ENCODE data around the gene HES7. TPM values are rescaled to one million over a fixed set of nuclear protein-coding genes. Genes with fewer than 3 reads are reported as not detected.
A peak's percentile ranks its signal among the peaks of the same experiment; 100 is the strongest.

HES7 gene
- total RNA-seq, 1 donor from 2014 or later = 0.13 TPM

DNA sequence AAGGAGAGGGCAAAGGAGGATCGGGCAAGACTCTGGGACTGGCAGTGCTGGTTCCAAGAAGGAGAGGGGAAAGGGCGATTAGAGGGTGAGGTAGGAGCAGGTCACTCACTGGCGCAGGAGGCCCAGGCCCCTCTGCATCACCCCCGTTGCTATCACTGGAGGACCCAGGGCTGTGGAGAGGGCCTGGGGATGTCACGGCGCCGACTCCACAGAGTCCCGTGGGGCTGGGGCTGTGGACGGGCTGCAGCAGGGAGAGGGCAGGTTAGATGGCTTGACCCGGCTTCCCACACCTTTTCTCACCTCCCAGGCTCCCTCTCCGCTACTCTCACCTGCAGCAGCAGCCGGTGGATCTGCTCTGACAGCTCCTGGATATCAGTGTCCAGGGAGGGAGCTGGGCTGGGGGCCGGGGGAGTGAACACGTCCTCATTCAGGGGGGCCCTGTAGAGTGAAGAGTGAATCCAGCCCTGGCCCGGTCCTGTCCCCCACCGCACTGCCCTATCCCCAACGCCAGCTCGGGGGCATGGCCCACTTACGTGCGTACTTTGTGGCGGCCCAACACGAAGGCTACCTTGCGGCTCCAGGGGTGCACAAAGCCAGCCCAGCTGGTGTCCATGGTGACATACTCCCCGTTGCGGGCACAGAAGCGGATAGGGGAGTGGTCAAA is 23.4 kb upstream of the HES7 start:
- DNase-seq = peak; percentile 46
- intact Hi-C loops (cut with DNase I) = no loop called here
- no peak for ATAC-seq (ENCODE audit: poor library complexity)

DNA sequence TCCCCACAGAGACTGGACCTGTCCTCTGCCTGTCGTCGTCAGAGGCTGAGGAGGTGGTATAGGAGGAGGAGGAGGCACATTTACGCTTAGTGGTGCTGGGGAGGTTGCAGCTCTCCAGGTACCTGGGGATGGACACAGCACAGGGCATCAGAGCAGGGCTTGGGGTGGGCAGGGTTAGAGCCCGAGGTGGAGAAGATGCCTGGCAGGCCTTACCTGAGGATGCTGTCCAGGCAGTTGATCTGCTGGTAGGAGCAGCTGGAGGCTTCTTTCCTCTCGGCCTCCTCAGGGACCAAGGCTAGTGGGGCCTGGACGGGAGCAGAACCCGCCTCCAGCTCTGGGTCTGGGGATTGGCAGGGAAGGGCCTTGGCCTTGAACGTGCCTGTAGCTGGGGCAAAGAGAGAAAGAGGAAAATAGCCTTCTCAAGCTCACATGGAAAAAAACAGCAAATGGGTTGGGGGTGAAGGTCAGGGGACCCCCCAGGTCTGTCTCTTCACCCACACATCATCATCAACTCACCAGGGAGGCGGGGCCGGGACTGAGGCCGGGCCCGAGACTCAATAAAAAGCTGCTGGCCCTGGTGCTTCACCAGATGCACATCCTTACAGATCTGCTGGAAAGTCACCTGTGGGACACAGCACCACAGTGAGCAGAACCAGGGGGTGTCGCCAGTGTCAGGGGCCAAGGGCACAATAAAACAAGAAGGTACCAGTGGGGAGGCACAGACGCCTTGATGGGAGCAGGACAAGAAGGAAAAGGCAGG is 22.7 kb upstream of the HES7 start:
- intact Hi-C loops (cut with DNase I) = no loop called here
- ATAC-seq (ENCODE audit: poor library complexity) (no peak), DNase-seq (peak; percentile 29)

DNA sequence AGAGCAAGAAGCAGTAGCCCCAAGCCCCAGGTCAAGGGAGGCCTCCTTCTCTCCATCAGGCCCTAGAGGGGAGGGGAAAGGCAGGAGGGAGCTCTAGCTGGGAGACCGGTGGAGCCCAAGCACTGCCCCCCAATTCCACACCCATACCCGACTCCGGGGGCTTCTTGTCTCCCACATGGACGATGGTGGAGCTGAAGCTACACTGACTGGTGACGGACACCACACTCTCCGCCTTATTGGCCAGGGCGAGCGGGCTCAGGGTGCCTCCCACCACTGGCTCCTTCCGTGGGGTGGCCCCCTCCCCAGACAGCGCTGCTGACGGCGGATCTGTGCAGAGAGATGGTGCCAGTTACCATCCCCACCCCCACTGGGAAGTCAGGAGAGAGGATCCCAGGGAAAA is 21.9 kb upstream of the HES7 start:
- intact Hi-C loops (cut with DNase I) = no loop called here
- ATAC-seq (ENCODE audit: poor library complexity) = no peak

DNA sequence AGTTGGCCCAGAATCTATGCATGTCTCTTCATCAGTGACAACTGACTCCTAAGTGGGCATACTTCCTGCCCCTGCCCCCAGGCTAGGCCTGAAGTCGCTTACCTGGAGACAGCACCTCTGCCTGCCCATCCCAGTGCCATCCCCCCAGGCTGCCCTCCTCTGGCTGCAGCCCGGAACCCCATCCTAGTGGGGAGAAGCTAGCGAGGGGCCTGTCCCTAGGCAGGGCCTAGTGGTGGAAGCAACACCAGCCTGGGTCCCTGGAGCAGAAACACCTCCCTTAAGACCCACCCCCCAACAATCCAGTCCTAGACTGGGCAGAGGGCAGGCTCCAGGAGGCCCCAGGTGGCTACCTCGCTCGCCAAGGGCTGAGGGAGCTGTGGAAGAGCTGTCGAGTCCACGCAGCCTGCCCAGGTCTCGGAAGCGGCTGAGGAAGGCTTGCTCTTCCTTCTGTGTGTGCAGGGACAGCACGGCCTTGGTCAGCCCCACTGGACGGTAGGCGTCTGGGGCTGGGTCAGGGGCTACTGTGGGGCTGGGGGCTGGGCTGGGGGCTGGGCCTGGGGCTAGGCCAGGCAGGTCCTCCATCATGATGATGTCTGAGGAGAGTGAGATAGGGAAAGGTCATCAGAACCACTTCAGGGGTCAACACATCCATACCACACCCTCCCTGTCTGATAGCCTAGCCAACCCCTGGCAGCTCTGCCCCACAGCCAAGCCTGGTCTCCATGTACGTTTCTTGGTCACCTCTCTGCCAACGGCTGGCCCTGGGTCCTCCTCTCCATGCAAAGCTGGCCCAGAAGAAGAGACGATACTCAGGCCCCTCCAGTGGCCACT is 20.7 kb upstream of the HES7 start:
- DNase-seq (peak; percentile 34), ATAC-seq (ENCODE audit: poor library complexity) (no peak)
- intact Hi-C loops (cut with DNase I) = no loop called here

More for the DNA sequence above, 21.9 kb upstream of the HES7 start:
- DNase-seq = peak; percentile 46

DNA sequence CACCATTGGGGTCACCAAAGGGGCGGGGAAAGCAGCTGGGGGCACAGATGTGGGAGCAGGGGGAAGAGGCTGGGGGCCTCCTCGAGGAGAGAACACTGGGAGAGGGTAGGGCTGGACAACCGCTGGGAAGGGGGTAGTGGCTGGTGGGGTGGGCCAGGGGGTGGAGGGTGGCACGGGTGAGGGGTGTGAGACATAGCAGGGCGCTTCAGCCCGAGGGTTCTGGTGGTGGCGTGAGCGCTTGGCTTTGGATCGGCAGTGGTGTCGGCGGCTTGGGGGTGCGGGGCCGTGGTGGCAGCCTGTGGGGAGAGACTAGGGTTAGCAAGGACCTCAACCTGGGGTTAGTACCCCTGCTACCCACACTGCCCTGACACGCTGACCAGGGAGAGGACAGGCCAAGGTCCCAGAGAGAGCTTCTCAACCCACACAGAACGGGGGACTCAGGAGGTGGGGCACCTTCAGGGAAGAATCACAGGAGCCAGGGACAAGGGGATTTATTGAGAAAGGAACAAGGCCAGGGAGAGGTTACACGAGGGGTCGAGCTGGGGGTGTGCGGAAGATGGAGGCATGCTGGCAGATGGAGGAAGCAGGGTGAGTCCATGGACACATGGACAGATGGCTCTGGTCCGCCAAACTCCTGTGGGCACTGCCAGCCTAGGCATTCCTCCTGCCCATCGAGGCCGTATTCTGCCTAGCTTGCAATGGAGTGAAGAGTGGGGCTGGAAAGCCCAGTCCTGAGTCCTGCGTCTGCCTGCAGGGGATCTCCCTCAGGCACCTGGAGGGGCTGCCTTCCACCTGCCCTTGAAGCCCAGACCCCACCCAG is 19.9 kb upstream of the HES7 start:
- no peak for ATAC-seq (ENCODE audit: poor library complexity)
- DNase-seq = peak; percentile 38
- intact Hi-C loops (cut with DNase I) = no loop called here

DNA sequence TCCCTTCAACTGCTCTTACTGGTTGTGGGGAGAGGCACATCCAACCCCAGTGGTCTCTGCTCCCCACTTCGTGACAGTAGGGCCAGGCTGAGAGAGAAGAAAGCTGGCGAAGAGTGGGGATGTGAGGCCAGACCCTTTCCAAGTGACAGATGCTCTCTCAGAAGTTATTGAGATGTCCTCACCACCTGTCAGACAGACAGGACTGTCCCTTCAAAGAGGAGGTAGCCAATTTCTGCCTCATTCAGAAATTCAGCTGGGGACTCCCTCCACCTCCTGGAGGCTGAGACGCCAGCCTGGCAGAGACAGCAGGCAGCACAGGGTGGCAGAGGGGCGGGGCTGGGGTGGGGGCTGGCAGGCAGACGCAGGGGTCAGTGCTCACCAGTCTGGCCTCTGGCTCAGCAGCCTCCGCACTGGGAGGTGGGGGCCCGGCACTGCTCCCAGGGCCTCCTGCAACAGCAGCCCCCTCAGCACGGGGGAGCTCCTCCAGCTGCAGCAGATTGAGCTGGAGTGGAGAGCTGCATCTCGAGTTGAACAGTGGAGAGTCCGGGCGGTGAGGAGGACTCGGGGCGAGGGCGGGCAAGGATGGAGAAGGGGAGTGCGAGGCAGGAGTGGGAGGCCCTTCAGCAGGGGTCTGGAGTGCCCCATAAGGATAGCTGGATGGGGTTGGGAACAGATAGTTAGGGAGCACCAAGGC is 19.1 kb upstream of the HES7 start:
- no peak for DNase-seq
- ATAC-seq (ENCODE audit: poor library complexity) = no peak
- intact Hi-C loops (cut with DNase I) = no loop called here

DNA sequence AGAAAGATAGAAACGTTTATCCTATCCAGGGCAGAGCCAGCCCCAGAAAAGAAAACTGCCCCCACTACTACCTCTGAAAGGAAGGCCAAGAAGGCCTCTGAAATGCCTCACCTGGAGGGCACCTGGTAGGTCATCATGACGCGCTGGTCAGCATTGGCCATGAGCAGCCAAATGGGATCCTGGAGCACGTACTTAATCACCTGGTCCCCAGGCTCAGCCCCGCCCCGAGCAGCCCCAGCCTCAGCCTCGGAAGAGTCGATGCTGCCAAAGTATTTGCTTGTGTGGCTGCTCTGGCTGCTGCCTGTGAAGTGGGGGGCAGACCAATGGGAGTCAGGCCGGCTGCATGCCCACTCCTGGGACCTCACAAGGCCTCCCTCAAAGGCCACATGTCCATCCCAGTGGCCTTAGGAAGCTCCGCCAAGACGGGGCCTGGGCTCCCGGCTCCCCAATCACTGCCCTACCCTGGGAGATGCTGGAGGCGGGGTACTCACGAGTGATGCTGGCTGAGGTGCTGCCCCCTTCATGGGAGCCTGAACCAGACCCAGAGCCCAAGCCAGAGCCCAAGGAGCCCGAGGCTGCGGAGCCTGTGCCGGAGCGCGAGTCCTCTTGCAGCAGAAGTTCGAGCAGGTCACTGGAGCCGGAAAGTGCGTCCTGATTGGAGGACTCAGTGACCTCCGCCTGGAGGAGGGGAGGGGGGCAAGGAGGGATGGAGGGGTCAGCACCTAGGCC is 18.4 kb upstream of the HES7 start:
- ATAC-seq (ENCODE audit: poor library complexity) = no peak
- DNase-seq = peak; percentile 43
- intact Hi-C loops (cut with DNase I) = no loop called here

DNA sequence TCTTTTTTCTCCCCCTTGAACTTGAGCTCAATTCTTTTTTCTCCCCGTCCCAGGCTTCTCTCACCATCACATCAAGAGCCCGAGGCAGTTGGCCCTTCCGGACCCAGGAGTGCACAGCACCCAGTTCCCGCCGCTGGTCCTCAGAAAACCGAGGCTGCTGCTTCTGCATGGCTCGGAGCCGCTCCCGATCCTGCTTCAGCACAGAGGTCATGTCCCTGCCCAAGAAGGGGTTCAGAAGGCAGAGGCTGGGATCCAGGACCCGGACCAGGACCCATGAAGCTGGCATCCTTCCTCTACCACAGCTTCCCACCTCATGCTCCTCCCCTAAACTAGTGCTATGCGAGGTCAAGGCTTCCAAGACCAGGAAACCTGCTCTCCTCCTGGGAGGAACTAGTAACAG is 17.8 kb upstream of the HES7 start:
- no peak for ATAC-seq (ENCODE audit: poor library complexity)
- intact Hi-C loops (cut with DNase I) = no loop called here
- DNase-seq = peak; percentile 41

DNA sequence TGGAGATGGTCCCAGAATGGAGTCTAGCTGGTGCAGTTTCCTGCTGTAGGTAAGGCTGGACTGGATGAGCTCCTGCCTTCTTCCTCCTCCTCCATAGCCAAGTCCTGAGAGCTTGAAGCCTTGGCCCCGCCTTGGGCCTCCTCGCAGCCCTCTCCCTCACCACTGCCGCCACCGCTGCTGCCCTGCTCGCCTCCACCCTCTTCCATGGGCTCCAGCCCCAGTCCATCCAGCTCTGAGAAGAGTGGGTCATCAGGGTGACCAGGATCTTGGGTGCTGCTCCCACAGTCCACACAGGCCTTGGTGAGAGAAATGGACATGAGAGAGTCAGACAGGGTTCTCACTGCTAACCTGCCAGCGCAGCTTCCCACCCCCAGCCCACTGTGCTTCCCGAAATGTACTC is 17.1 kb upstream of the HES7 start:
- ATAC-seq (ENCODE audit: poor library complexity) (no peak), DNase-seq (no peak)
- intact Hi-C loops (cut with DNase I) = no loop called here

DNA sequence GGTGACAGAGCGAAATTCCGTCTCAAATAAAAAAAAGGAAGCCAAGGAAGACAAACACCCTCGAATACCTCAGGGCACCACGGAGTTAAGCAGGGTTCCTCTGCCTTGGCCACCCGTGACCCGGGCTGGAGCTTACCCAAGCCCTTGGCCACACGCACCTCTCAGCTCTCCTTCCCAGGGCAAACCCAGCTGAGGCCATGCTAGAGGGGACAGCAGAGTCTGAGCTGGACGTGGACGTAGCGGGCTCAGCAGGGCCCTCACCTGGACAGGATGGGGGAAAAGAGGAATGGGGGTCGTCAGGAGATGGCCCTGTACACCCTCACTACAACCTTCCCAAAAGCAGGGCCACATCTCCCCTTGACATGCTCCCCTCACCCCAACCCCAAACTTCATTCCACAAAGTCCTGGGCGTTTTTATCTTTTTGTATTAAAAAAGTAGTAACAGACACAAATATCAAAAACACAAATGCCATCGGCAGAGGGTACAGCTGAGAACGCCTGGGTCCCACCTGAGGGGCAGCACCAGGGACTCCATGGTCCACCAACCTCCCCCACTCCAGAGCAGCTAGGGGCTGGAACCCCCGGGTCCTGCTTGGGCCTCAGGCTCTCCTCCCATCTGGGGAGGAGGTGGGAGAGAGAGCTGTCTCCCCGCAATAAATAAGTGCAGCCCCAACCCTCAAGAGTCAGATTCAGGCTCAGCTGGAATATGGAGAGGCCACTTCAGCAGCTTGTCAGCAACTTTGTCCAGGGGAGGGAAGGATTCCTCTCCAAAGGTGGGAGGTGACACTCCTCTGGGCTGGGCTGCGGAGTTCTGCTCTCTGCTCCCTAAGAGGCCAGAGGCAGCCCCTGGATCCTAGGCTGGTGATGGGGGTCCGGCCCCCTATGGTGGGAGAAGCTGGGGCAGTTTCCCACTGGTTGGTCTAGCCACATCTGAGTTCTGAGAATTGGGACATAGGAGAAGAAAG is 16.4 kb upstream of the HES7 start:
- DNase-seq (no peak), ATAC-seq (ENCODE audit: poor library complexity) (peak; percentile 10)
- intact Hi-C loops (cut with DNase I) = no loop called here

DNA sequence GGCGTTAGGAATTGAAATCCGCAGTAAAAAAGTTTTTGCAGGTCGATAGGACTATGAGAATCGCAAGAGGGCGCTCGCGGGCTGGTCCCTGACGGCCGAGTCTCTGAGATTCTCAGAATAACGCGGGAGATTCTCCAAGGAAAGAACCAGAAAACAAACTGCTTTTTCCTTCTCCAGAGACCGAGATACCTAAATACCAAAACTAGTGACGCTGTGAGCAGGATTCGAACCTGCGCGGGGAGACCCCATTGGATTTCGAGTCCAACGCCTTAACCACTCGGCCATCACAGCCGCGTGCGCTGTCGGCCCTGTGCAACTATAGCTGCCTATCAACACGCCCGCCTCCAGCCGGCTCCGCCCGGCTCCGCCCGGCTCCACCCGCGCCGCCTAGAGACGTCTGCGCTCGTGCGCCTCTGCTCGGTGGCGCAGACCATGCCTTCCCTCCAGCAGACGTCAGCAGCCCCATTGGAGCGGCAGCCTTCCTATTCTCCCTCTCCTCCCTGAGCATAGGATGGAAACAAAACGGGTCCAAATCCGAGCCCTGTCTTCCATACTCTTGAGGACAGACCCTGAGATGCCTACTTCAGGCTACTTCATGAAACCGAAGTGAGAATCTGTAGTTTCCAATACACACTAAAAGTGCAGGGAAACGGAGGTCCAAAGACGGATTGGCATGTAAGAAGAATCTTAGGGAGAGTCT is 14.9 kb upstream of the HES7 start:
- DNase-seq = peak; percentile 97
- peak; percentile 90 for ATAC-seq (ENCODE audit: poor library complexity)
- intact Hi-C loops (cut with DNase I) = no loop called here

DNA sequence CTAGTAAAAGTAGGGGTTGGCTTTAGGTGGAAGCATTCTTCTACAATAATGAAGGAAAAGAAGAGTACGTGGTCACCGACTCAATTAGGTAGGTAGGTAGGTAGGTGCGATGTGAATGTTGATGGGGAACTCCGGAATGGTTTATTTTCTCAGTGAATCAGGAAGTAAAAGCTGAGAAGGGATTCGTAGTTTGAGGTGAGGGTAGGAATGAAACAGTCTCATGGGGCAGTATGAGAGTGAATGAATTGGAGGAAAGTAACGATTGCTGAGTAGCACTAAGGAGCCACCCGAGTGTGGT is 14.4 kb upstream of the HES7 start:
- intact Hi-C loops (cut with DNase I) = no loop called here
- no peak for DNase-seq
- ATAC-seq (ENCODE audit: poor library complexity) = no peak

DNA sequence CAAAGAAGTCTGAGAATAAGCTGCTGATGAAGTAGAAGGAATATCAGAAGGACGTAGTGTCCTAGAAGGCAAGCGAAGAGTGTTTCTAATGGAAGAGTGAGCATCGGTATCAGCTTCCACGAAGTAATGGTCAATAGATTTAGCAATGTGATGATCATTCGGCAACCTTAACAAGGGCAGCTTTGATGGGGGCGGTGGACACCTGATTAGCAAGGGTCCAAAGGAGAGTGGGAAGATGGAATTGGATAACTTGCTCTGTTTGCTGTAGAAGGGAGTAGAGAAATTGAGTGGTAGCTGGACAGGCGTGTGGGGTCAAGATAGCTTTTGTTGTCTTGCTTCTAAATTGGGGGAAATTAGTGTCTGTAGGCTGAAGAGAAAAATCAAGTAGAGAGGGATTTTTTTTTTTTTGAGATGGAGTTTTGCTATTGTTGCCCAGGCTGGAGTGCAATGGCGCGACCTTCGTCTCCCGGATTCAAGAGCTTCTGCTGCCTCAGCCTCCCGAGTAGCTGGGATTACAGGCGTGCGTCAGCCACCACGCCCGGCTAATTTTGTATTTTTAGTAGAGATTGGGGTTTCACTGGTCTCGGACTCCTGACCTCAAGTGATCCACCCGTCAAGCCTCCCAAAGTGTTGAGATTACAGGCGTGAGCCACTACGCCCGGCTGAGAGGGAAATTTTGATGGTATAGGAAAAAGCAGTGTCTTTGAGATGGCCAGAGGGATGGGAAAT is 13.9 kb upstream of the HES7 start:
- intact Hi-C loops (cut with DNase I) = no loop called here
- no peak for ATAC-seq (ENCODE audit: poor library complexity)

DNA sequence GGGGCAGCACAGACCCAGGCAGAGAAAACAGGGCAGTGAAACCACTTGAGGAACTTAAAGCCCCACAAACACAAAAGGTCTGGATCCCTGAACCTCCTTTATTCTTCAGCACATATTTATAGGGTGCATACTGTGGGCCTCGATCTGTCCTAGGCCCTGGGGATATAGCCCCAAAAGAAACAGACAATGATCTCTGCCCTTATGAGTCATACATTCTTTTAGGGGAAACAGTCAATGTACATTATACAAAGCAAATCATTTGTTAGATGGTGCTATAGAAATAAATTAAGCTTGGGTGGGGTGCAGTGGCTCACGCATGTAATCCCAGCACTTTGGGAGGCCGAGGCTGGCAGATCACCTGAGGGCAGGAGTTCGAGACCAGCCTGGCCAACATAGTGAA is 10.0 kb upstream of the HES7 start:
- no peak for DNase-seq
- ATAC-seq (ENCODE audit: poor library complexity) = no peak
- intact Hi-C loops (cut with DNase I) = no loop called here

More for the DNA sequence above, 13.9 kb upstream of the HES7 start:
- no peak for DNase-seq

DNA sequence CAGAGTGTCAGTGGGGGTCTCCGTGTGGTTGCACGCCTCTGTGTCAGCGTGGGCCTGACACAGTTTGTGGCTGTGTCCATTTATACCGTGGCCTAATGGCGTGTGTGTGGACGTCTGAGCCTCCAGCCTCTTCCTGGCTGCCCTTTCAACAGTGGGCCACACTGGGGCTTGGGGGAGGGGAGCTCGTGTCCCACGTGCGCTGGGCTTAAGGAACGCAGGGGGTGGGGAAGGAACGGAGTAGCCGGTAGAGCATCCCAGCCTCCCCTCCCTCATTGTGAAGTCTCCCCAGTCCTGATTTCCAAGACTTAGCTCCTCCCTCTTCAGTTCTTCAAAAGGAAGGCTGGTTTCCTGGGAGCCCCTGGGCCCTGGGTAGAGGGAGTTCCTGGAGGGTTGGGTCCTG is 9.5 kb upstream of the HES7 start:
- ATAC-seq (ENCODE audit: poor library complexity) (no peak), DNase-seq (no peak)
- intact Hi-C loops (cut with DNase I) = no loop called here
